ENCODE results near the gene SNRPA1. TPM values are rescaled to one million over a fixed set of nuclear protein-coding genes. Genes with fewer than 3 reads are reported as not detected.

The SNRPA1 gene
- total and polyA plus RNA-seq, 8 donors: 3.5 to 75.6 (median 59.0) TPM

DNA sequence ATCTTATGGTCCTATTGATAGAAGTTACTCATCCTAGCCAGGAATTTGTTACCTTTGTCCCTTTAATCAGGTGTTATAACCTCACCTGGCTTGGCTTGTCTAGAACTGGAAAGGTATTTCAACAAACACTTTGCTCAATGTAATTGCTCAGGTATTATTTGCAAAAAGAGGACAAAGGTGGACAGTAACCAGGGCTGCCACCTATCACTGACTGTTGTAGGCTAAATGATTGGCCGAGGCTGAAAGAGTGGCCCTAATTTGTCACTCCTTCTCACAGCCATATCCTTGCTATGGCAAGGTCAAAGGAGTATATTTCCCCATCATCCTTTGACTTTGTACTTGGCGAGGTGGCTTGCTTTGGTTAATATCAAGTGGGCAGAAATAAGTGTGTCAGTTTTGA lies 15.0 kb downstream of the SNRPA1 start:
- DNase-seq: peak in 1 of 2 donors; percentile 30
- peak overlapping the region in 1 of 5 donors; percentile 33 for H3K27ac ChIP-seq
- H3K9me3 ChIP-seq: no peaks in the 10 kb centered on the region
- H3K27me3 ChIP-seq: no peaks in the 10 kb centered on the region
- TF ChIP-seq, protein P1, sequence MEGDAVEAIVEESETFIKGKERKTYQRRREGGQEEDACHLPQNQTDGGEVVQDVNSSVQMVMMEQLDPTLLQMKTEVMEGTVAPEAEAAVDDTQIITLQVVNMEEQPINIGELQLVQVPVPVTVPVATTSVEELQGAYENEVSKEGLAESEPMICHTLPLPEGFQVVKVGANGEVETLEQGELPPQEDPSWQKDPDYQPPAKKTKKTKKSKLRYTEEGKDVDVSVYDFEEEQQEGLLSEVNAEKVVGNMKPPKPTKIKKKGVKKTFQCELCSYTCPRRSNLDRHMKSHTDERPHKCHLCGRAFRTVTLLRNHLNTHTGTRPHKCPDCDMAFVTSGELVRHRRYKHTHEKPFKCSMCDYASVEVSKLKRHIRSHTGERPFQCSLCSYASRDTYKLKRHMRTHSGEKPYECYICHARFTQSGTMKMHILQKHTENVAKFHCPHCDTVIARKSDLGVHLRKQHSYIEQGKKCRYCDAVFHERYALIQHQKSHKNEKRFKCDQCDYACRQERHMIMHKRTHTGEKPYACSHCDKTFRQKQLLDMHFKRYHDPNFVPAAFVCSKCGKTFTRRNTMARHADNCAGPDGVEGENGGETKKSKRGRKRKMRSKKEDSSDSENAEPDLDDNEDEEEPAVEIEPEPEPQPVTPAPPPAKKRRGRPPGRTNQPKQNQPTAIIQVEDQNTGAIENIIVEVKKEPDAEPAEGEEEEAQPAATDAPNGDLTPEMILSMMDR (IDR thresholded peaks at IDR 0.05): no peak
- TF ChIP-seq POLR2A (IDR thresholded peaks at IDR 0.05): no peak
- TF ChIP-seq POLR2AphosphoS5 (IDR thresholded peaks at IDR 0.05): no peak
- no peak for TF ChIP-seq EP300 (IDR thresholded peaks at IDR 0.05)
- no peak overlapping the region for H3K4me3 ChIP-seq
- WGBS, 5 donors: 53 to 73% (median 63%) methylated on average over 2 of the region's 2 CpGs
- peaks cover 14 to 28% (median 22%) of the 10 kb centered on the region in 4 donors for H3K4me1 ChIP-seq
- H3K36me3 ChIP-seq: peaks cover 39 to 70% (median 61%) of the 10 kb centered on the region in 4 donors
- intact Hi-C loops (cut with DNase I; ENCODE audit: low total_unique reads): no loop called here

DNA sequence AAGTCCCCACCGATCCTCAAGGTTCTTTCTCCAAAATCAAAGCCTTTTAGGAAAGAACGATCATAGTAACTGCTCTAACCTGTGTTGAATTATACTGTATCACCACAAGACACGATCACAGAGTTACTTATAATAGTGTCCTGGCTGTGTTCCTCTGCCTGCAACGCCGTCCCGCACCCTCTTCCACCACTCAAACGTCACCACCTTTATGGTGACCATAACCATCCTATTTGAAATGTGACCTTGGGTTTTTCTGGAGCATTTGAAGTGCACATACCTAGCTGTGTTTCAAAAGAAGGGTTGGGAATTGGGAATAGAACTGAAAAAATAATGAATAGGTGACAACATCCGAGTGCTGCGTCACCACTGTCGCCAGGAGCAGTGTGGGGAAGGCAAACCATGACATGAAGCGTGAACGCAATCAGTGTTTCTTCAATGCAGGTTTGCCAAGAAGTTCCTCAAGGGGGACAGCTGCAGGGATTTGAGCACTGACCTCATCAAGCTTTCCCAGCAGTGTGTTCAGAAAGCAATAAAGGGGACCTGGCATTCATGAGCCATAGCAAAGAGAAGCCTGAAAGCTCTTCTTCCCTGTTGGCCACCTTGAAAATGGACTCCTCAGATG lies 17.0 kb downstream of the SNRPA1 start:
- H3K4me3 ChIP-seq: peak overlapping the region; percentile 74 to 89 (median 81)
- 83 to 89% (median 87%) methylated on average over 12 of the region's 12 CpGs for WGBS, 5 donors
- TF ChIP-seq, protein P1 (IDR thresholded peaks at IDR 0.05): no peak
- TF ChIP-seq POLR2A (IDR thresholded peaks at IDR 0.05) (no peak), EP300 (IDR thresholded peaks at IDR 0.05) (no peak)
- H3K4me1 ChIP-seq: peaks cover 14 to 32% (median 23%) of the 10 kb centered on the region in 4 donors
- H3K9me3 ChIP-seq: no peaks in the 10 kb centered on the region
- no peak for DNase-seq
- H3K27ac ChIP-seq: peak overlapping the region; percentile 93 to 99 (median 96)
- peaks cover 39 to 70% (median 61%) of the 10 kb centered on the region in 4 donors for H3K36me3 ChIP-seq
- no peaks in the 10 kb centered on the region for H3K27me3 ChIP-seq
- intact Hi-C loops (cut with DNase I; ENCODE audit: low total_unique reads): no loop called here

DNA sequence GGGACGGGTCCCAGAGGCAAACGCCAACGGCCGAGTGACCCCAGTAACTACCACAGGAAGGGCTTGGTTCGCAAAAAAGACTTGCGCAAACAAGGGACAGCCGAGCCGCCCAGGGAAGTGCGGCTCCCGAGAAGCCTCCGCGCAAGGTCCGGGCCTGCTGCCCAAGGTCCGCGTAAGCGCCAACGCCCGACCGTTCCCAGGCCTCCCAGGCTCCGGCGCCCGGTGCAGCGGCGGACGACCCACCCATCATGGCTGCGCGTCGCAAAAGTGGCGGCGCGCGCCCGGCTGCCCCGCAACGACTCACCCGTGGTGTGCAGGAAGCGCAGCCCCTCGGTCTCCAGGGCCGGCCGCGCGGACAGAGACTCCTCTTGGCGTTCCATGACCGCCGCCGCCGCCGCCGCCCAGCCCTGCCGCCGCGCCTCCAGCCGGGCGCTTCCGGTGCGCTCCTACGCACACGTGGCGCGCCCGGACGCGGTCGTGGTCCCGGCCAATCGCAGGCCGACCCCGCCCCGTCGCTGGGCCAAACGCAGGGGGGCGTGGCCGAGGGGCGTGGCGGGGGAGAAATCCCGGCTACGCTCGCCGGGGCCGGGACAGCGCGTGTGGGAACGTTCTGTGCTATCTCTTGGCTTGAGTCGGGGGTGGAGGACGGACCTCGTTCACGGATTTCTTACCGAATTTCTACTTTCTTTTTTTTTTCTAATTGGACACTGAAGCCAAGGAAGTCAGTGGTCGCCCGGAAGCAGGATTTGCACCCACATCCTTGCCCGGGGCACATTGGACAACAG lies 17.8 kb downstream of the SNRPA1 start, which contains the start of gene SELENOS:
SELENOS (minus strand) TSS at position 448 of the 785 bp plus-strand sequence; CDS start at position 380, 68 bp downstream.
- intact Hi-C loops (cut with DNase I; ENCODE audit: low total_unique reads): no loop called here
- peak; percentile 95 to 98 for DNase-seq
- TF ChIP-seq POLR2AphosphoS5 (IDR thresholded peaks at IDR 0.05): peak; percentile 83 to 95 (median 87)
- TF ChIP-seq EP300 (IDR thresholded peaks at IDR 0.05): no peak
- Histone ChIP-seq H3K27me3 (no peaks in the 10 kb centered on the region), H3K27ac (peak within 1 kb of the TSS; percentile 93 to 99 (median 96)), H3K9me3 (no peaks in the 10 kb centered on the region), H3K4me3 (peak within 1 kb of the TSS; percentile 74 to 89 (median 81)), H3K4me1 (peaks cover 14 to 32% (median 23%) of the 10 kb centered on the region in 4 donors), H3K36me3 (peaks cover 39 to 70% (median 61%) of the 10 kb centered on the region in 4 donors)
- WGBS, 5 donors: 0 to 1% (median 1%) methylated on average over 48 to 91 of the region's 91 CpGs

DNA sequence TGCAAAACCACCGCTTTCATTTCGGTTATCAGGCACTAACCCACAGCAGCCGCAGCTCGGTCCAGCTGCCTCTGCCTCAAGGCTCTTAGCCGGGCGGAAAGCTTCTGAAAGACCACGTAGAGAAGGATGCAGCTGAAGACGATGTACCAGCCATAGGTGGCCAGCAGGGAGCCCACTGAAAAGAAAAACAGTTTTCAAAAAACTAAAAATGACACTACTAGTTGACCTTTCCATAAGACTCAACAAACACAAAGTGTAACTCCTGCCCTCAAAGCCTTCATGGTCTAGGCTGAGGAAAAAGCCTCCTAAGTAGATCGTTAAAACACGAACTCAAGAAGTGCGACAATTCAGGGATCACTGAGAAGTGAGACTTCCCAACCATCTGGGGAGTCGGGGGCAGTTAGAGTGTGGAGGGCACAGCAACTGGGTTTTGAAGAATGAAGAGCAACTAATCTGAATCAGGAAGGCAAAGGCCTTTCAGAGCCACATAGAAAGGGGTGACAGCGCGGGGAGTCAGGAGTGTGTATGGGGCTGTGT lies 18.5 kb downstream of the SNRPA1 start:
- H3K4me1 ChIP-seq: peaks cover 14 to 32% (median 23%) of the 10 kb centered on the region in 4 donors
- peaks cover 43 to 70% (median 61%) of the 10 kb centered on the region in 4 donors for H3K36me3 ChIP-seq
- peak overlapping the region; percentile 93 to 99 (median 96) for H3K27ac ChIP-seq
- no peaks in the 10 kb centered on the region for H3K27me3 ChIP-seq
- peak overlapping the region; percentile 74 to 89 (median 81) for H3K4me3 ChIP-seq
- no peaks in the 10 kb centered on the region for H3K9me3 ChIP-seq
- peak in 1 of 2 donors; percentile 59 for DNase-seq
- 4 to 8% (median 5%) methylated on average over 14 of the region's 14 CpGs for WGBS, 5 donors
- intact Hi-C loops (cut with DNase I; ENCODE audit: low total_unique reads): no loop called here
- no peak for TF ChIP-seq POLR2AphosphoS5 (IDR thresholded peaks at IDR 0.05)
- TF ChIP-seq, protein P1 (IDR thresholded peaks at IDR 0.05): peak in 1 of 7 experiments; percentile 15

Measured in stomach (tissue), 9 donors.